BE2C (cell line): ENCODE data around the gene KRTAP10-3.
"Not testable (repeated sequence)": the region's sequence is repeated elsewhere in the genome, so short reads cannot be mapped to it uniquely, and the experiment has no call there.

Source experiments
- DNase-seq: peaks from one replicate; pipeline ENCODE4 v3.0.0-alpha.2; 2020
- H3K27me3 ChIP-seq: fragments of 250-450 bp; sonication (Bioruptor Pico); 2 replicates; pipeline ENCODE4 v1.5.1; 2020; ENCODE audit warnings: mild to moderate bottlenecking
- H3K36me3 ChIP-seq: fragments of 250-450 bp; sonication (Bioruptor Pico); 2 replicates; pipeline ENCODE4 v1.5.1; 2020; ENCODE audit warnings: mild to moderate bottlenecking
- H3K4me1 ChIP-seq: fragments of 250-450 bp; sonication (Bioruptor Pico); 2 replicates; pipeline ENCODE4 v1.5.1; 2020
- H3K4me3 ChIP-seq: 2 replicates; pipeline ENCODE4 v1.5.1; 2011; ENCODE audit warnings: low read depth, low read length
- H3K9me3 ChIP-seq: fragments of 250-450 bp; sonication (Bioruptor Pico); 2 replicates; pipeline ENCODE4 v1.5.1; 2020
- CTCF ChIP-seq: IDR thresholded peaks from 2 replicates; pipeline ENCODE4 v1.5.1; 2012; ENCODE audit warnings: mild to moderate bottlenecking, low read depth, low read length

The KRTAP10-3 gene

GRCh38 chr21:44574457-44575306 is 16.1 kb upstream of the KRTAP10-3 start:
- Histone ChIP-seq H3K4me1 (no peaks in the 10 kb centered on the region), H3K9me3 (no peaks in the 10 kb centered on the region), H3K36me3 (no peaks in the 10 kb centered on the region), H3K4me3 (no peak overlapping the region), H3K27me3 (peaks cover 16% of the 10 kb centered on the region)
- TF ChIP-seq CTCF, result no peak
- no peak for DNase-seq

GRCh38 chr21:44573630-44574456 is 15.2 kb upstream of the KRTAP10-3 start, which contains the start of gene KRTAP10-4:
Gene KRTAP10-4 (plus strand): TSS chr21:44573729. CDS start chr21:44573759, 30 bp downstream.
- H3K36me3 ChIP-seq, H3K4me3 ChIP-seq, H3K4me1 ChIP-seq, H3K9me3 ChIP-seq, DNase-seq: not testable (repeated sequence)
- peaks cover 16% of the 10 kb centered on the region for H3K27me3 ChIP-seq

GRCh38 chr21:44572959-44573583 is 14.5 kb upstream of the KRTAP10-3 start:
- no peak for DNase-seq
- peaks cover 16% of the 10 kb centered on the region for H3K27me3 ChIP-seq

GRCh38 chr21:44571844-44572782 is 13.5 kb upstream of the KRTAP10-3 start:
- no peak overlapping the region for H3K4me3 ChIP-seq
- no peak for DNase-seq
- no peak for TF ChIP-seq CTCF
- H3K36me3 ChIP-seq, result no peaks in the 10 kb centered on the region
- H3K4me1 ChIP-seq, result no peaks in the 10 kb centered on the region
- H3K27me3 ChIP-seq, result peaks cover 16% of the 10 kb centered on the region
- no peaks in the 10 kb centered on the region for H3K9me3 ChIP-seq

More at GRCh38 chr21:44572959-44573583, 14.5 kb upstream of the KRTAP10-3 start:
- no peak overlapping the region for H3K4me3 ChIP-seq
- no peaks in the 10 kb centered on the region for H3K9me3 ChIP-seq
- H3K36me3 ChIP-seq, result no peaks in the 10 kb centered on the region
- no peaks in the 10 kb centered on the region for H3K4me1 ChIP-seq
- no peak for TF ChIP-seq CTCF

GRCh38 chr21:44571296-44571695 is 12.7 kb upstream of the KRTAP10-3 start:
- H3K4me3 ChIP-seq, result no peak overlapping the region
- no peak for TF ChIP-seq CTCF
- no peaks in the 10 kb centered on the region for H3K4me1 ChIP-seq
- no peaks in the 10 kb centered on the region for H3K9me3 ChIP-seq
- no peaks in the 10 kb centered on the region for H3K36me3 ChIP-seq
- H3K27me3 ChIP-seq, result peaks cover 16% of the 10 kb centered on the region
- no peak for DNase-seq
